Endothelial cell of umbilical vein (primary cell): ENCODE measurements around the gene SPTB. TPM values are rescaled to one million over a fixed set of nuclear protein-coding genes. Genes with fewer than 3 reads are reported as not detected.

Source experiments
- BruUV-seq: library from RNA; stranded (reverse); fragments of 400-500 nt; replicated peaks from 2 replicates; lab custom pipeline; 2021; lab: Mats Ljungman, UMichigan
- CTCF ChIA-PET: fragments of 300-600, 350-600 bp; sonication (Branson Sonifier 250); formaldehyde crosslinking; loops from one replicate; lab custom pipeline; 2021; ENCODE audit warnings: antibody characterized with exemption, inconsistent platforms; lab: Charles Lee
- POLR2A ChIA-PET: fragments of 300-600, 350-600 bp; sonication (Branson Sonifier 250); formaldehyde crosslinking; loops from one replicate; lab custom pipeline; 2021; ENCODE audit warnings: antibody characterized with exemption, inconsistent platforms; lab: Charles Lee
- DNase-seq: peaks from one replicate; pipeline ENCODE4 v3.0.0-alpha.2; 2011; ENCODE audit warnings: low read depth, low spot score
- FAIRE-seq: peaks from 2 replicates; lab custom pipeline; 2011; peaks lifted over from hg19 to GRCh38; lab: Jason Lieb, UNC
- H2AFZ ChIP-seq: 2 replicates; pipeline ENCODE4 v1.6.0; 2012; ENCODE audit warnings: low read depth, low read length, control low read depth, inconsistent platforms
- H3K27ac ChIP-seq: 2 replicates; pipeline ENCODE4 v1.5.1; 2011; ENCODE audit warnings: low read depth, mild to moderate bottlenecking, control low read depth, low read length, moderate library complexity; ENCODE audit not compliant: insufficient read depth
- H3K27me3 ChIP-seq, 2 experiments: 2 replicates each; pipeline versions ENCODE4 v1.6.0 to v1.6.1; 2011; ENCODE audit warnings: low read length in 2 of 2, mixed read lengths in 1 of 2; ENCODE audit not compliant: control insufficient read depth in 2 of 2, insufficient read depth in 2 of 2
- H3K36me3 ChIP-seq, 2 experiments: 2 replicates in 1 of 2; 3 replicates in 1 of 2; pipeline ENCODE4 v1.5.1; 2011; ENCODE audit warnings: low read length in 2 of 2, mild to moderate bottlenecking in 1 of 2, moderate library complexity in 1 of 2; ENCODE audit not compliant: control insufficient read depth in 2 of 2, insufficient read depth in 2 of 2; ENCODE audit errors: extremely low read depth in 1 of 2
- H3K4me1 ChIP-seq: 3 replicates; pipeline ENCODE4 v1.5.1; 2011; ENCODE audit warnings: mild to moderate bottlenecking, low read length; ENCODE audit not compliant: control insufficient read depth, insufficient read depth; ENCODE audit errors: extremely low read depth
- H3K4me2 ChIP-seq: 2 replicates; pipeline ENCODE4 v1.6.1; 2011; ENCODE audit warnings: low read length, control low read depth, mixed read lengths; ENCODE audit not compliant: insufficient read depth
- H3K4me3 ChIP-seq, 3 experiments: fragments of 200-600 bp in 1 of 3; sonication (generic), shearing (Covaris generic) in 1 of 3; replicated peaks in 1 of 3; 2 replicates each; pipeline ENCODE4 v1.5.1; 2011 to 2016; ENCODE audit warnings: control low read depth in 3 of 3, low read length in 3 of 3, mild to moderate bottlenecking in 2 of 3, inconsistent platforms in 1 of 3, low read depth in 1 of 3, moderate library complexity in 1 of 3; ENCODE audit not compliant: insufficient read depth in 1 of 3
- H3K79me2 ChIP-seq: 2 replicates; pipeline ENCODE4 v1.6.0; 2012; ENCODE audit warnings: low read length, inconsistent platforms; ENCODE audit not compliant: control insufficient read depth, insufficient read depth
- H3K9ac ChIP-seq: replicated peaks from 2 replicates; pipeline ENCODE3; 2011; ENCODE audit warnings: low read length, control low read depth; ENCODE audit not compliant: insufficient read depth; ENCODE audit errors: extremely low read depth
- H3K9me1 ChIP-seq: replicated peaks from 3 replicates; pipeline ENCODE4 v1.6.0; 2011; ENCODE audit warnings: mild to moderate bottlenecking, low read length; ENCODE audit not compliant: control insufficient read depth, insufficient read depth; ENCODE audit errors: extremely low read depth
- H3K9me3 ChIP-seq: replicated peaks from 2 replicates; pipeline ENCODE4 v1.5.1; 2012; ENCODE audit warnings: low read length, inconsistent platforms; ENCODE audit not compliant: control insufficient read depth, insufficient read depth
- H4K20me1 ChIP-seq: replicated peaks from 2 replicates; pipeline ENCODE3; 2011; ENCODE audit warnings: mild to moderate bottlenecking, low read length; ENCODE audit not compliant: control insufficient read depth, insufficient read depth; ENCODE audit errors: extremely low read depth
- CTCF ChIP-seq, 2 donors: IDR thresholded peaks; 1 replicate in 1 of 2; 2 replicates in 1 of 2; pipeline ENCODE4 v1.5.1; 2011; ENCODE audit warnings: low read length in 2 of 2, mild to moderate bottlenecking in 2 of 2, moderate library complexity in 2 of 2, control low read depth in 1 of 2, inconsistent platforms in 1 of 2, low read depth in 1 of 2; ENCODE audit not compliant: insufficient read depth in 1 of 2; ENCODE audit errors: extremely low read depth in 1 of 2
- EZH2 ChIP-seq: IDR thresholded peaks from 2 replicates; pipeline ENCODE4 v1.6.1; 2012; ENCODE audit warnings: borderline replicate concordance, low read depth, mild to moderate bottlenecking, moderate library complexity, low read length, inconsistent platforms; ENCODE audit not compliant: severe bottlenecking
- FOS ChIP-seq: IDR thresholded peaks from 2 replicates; pipeline ENCODE4 v1.6.1; 2011; ENCODE audit warnings: mild to moderate bottlenecking, low read length, moderate library complexity, borderline replicate concordance; ENCODE audit not compliant: insufficient read depth
- GATA2 ChIP-seq: IDR thresholded peaks from 2 replicates; pipeline ENCODE4 v1.7.0; 2011; ENCODE audit warnings: low read depth, mild to moderate bottlenecking, moderate library complexity, mixed read lengths, low read length; ENCODE audit not compliant: insufficient read length, insufficient read depth
- JUN ChIP-seq: IDR thresholded peaks from 2 replicates; pipeline ENCODE4 v1.6.1; 2011; ENCODE audit warnings: borderline replicate concordance, low read depth; ENCODE audit not compliant: insufficient read length, insufficient read depth
- MAX ChIP-seq: IDR thresholded peaks from 2 replicates; pipeline ENCODE4 v1.6.1; 2011; ENCODE audit not compliant: insufficient read depth, insufficient read length
- MYC ChIP-seq: IDR thresholded peaks from one replicate; pipeline ENCODE4 v1.6.1; 2011; ENCODE audit warnings: mild to moderate bottlenecking, low read depth, low read length
- POLR2AphosphoS5 ChIP-seq: IDR thresholded peaks from 2 replicates; pipeline ENCODE4 v1.6.1; 2012; ENCODE audit warnings: low read depth, mild to moderate bottlenecking, control low read depth, low read length, moderate library complexity; ENCODE audit not compliant: insufficient read depth
- dilution Hi-C: fragments of 300-500 bp; cut with MboI; formaldehyde crosslinking; loops from one replicate; pipeline ENCODE4 v1.15.0; 2019; ENCODE audit warnings: low sequenced_read_pairs; ENCODE audit not compliant: extremely low pct_ligation_motif_present
- intact Hi-C: fragments of 100-400 bp; cut with micrococcal nuclease; formaldehyde crosslinking; loops from one replicate; pipeline ENCODE4 v1.10.0; 2022
- polyA plus RNA-seq, 4 experiments: library from polyadenylated mRNA; depleted of rRNA in 3 of 4; stranded (reverse) in 3 of 4; unstranded in 1 of 4; fragments of >200 nt; gene quantifications; 2 replicates each; pipeline versions ENCODE4 v1.2.1 to v1.2.3, GENCODE V29; 2011 to 2012; ENCODE audit warnings: missing spikeins in 1 of 4
- total RNA-seq: library from RNA; stranded (reverse); gene quantifications from 2 replicates; pipeline ENCODE4 v1.2.3, GENCODE V29; 2021

The SPTB gene
- total and polyA plus RNA-seq, 2 donors (not counting 3 experiments of a cell fraction or from before 2014, with no cell fraction given) = 0.03 to 0.07 TPM

- ChIA-PET CTCF (interaction anchor here (0.8 to 2.1 kb wide), 2 partner anchors 9 to 53 kb away, joined by 3 to 6 read pairs; no protein-coding TSS in a partner anchor), POLR2A (no interaction called here)
- intact Hi-C loops (no loop called here), dilution Hi-C loops (no loop called here)
- no peak overlapping the region for H3K4me2 ChIP-seq
- H3K79me2 ChIP-seq = peaks cover 5% of the 10 kb centered on the region
- BruUV-seq = no TSS peak
- DNase-seq = no peak
- no peaks in the 10 kb centered on the region for H3K9me1 ChIP-seq
- H3K27me3 ChIP-seq = peaks cover 8 to 19% of the 10 kb centered on the region in 2 experiments
- no peak overlapping the region for H2AFZ ChIP-seq
- H3K36me3 ChIP-seq = no peaks in the 10 kb centered on the region
- FAIRE-seq = no peak
- H3K4me1 ChIP-seq = peaks cover 21% of the 10 kb centered on the region
- no peaks in the 10 kb centered on the region for H3K9me3 ChIP-seq
- no peaks in the 10 kb centered on the region for H4K20me1 ChIP-seq
- no peak for TF ChIP-seq MYC
- no peak for TF ChIP-seq CTCF (IDR thresholded peaks at IDR 0.05; ENCODE audit: extremely low read depth in 1 of 2, insufficient read depth in 1 of 2, low read depth in 1 of 2, low read length in 2 of 2)
- no peak for TF ChIP-seq FOS
- no peak for TF ChIP-seq EZH2
- TF ChIP-seq JUN = no peak
- no peak for TF ChIP-seq GATA2
- TF ChIP-seq POLR2AphosphoS5 = no peak
- TF ChIP-seq MAX = no peak
- H3K9ac ChIP-seq = no peak overlapping the region
- no peak overlapping the region for H3K4me3 ChIP-seq
- no peak overlapping the region for H3K27ac ChIP-seq
Measured at GRCh38 chr14:64706593-64707193, 173.0 kb downstream of the SPTB start.
